ENCODE measurements around the gene FKBP1A. TPM values are rescaled to one million over a fixed set of nuclear protein-coding genes. Genes with fewer than 3 reads are reported as not detected.

Gene FKBP1A
- total and polyA plus RNA-seq, 10 of the 15 experiments (the other 5 are each of a cell fraction or from before 2014, with no cell fraction given), result 103 to 687 (median 254) TPM

DNA sequence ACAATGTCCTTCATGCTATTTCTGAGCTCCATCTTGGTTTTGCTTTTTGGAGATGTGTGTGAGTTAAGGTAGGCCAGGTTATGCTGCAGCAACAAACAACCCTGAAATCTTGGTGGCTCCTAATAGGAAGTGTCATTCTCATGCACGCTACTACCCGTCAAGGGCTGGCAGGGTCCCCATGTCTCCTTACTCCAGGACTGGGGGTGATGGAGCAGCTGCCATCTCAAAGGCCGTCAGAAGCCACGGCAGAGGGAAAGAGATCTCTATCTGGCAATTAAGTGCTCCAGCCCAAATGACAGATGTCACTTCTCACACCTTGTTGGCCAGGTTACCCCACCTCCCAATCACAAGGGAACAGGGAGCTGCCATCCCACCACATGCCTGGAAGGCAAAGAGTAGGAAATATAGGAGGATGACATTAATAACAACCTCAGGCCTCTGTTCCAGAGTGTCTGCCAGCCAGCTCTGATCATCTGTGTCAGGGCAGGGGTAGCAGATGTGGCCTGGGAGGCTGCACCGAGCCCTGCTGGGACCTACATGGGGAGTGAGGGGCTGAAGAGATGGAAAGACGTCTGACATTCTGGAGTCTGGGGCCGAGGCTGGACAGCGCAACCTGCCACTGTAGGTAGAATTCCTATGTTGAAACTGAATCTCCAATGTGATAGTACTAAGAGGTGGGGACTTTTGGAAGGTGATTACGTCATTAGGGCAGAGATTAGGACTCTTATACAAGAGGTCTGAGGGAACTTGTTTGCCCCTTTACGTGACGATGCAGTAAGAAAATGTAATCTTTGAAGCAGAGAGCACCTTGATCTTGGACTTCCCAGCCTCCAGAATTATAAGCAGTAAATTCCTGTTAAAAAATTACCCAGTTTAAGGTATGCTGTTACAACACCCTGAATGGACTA, 59.1 kb downstream of the FKBP1A start:
- RAD21 ChIA-PET (ENCODE audit: unreplicated experiment), result interaction anchor here (0.9 kb wide), 1 partner anchor 58 kb away, joined by 3 read pairs; no protein-coding TSS in a partner anchor
- TF ChIP-seq, protein P1, sequence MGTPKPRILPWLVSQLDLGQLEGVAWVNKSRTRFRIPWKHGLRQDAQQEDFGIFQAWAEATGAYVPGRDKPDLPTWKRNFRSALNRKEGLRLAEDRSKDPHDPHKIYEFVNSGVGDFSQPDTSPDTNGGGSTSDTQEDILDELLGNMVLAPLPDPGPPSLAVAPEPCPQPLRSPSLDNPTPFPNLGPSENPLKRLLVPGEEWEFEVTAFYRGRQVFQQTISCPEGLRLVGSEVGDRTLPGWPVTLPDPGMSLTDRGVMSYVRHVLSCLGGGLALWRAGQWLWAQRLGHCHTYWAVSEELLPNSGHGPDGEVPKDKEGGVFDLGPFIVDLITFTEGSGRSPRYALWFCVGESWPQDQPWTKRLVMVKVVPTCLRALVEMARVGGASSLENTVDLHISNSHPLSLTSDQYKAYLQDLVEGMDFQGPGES (IDR thresholded peaks at IDR 0.05), result no peak
- intact Hi-C loops (cut with micrococcal nuclease; ENCODE audit: unreplicated experiment), result no loop called here
- BruUV-seq (replicated peaks), result no TSS peak
- in situ Hi-C loops (cut with MboI), result no loop called here
- WGBS (ENCODE audit: insufficient coverage, insufficient replicate concordance, low lambda C conversion rate, missing lambda C conversion rate), result 95% methylated on average over 9 of the region's 11 CpGs
- CTCF ChIA-PET, result interaction anchor here (1.0 to 1.3 kb wide), 2 partner anchors 48 to 170 kb away, joined by 3 to 4 read pairs; no protein-coding TSS in a partner anchor
- POLR2A ChIA-PET, result interaction anchor here (0.9 kb wide), 1 partner anchor 43 kb away, joined by 3 read pairs; no protein-coding TSS in a partner anchor
- Histone ChIP-seq H3K9ac (ENCODE audit: control insufficient read depth, insufficient read depth, low read length) (no peak overlapping the region), H3K79me2 (ENCODE audit: control insufficient read depth, insufficient read depth, low read length) (peaks cover 18% of the 10 kb centered on the region), H3K4me1 (ENCODE audit: control insufficient read depth, insufficient read depth, low read length) (peaks cover 15% of the 10 kb centered on the region), H3K4me3 (no peak overlapping the region), H3K36me3 (ENCODE audit: control insufficient read depth in 2 of 2, insufficient read depth in 2 of 2, low read length in 1 of 2) (no peaks in the 10 kb centered on the region; a peak in 1 of 4 replicates), H4K20me1 (ENCODE audit: control insufficient read depth, insufficient read depth) (no peaks in the 10 kb centered on the region; the same call in 1 of the 2 replicates), H3K27ac (ENCODE audit: control insufficient read depth, insufficient read depth) (no peak overlapping the region), H3K9me3 (replicated peaks; ENCODE audit: control insufficient read depth, insufficient read depth, low read length) (no peaks in the 10 kb centered on the region), H3K4me2 (ENCODE audit: control insufficient read depth, insufficient read depth) (no peak overlapping the region), H3K27me3 (replicated peaks in 1 of 2; ENCODE audit: control insufficient read depth in 2 of 2, insufficient read depth in 2 of 2, low read length in 1 of 2) (no peaks in the 10 kb centered on the region), H2AFZ (ENCODE audit: control insufficient read depth, low read depth, low read length) (no peak overlapping the region)
- SMC1A ChIA-PET (ENCODE audit: uncharacterized antibody, unreplicated experiment), result no interaction called here
- no peak for ATAC-seq
- no peak for DNase-seq (ENCODE audit: low read depth, low spot score)
- no peak for FAIRE-seq

DNA sequence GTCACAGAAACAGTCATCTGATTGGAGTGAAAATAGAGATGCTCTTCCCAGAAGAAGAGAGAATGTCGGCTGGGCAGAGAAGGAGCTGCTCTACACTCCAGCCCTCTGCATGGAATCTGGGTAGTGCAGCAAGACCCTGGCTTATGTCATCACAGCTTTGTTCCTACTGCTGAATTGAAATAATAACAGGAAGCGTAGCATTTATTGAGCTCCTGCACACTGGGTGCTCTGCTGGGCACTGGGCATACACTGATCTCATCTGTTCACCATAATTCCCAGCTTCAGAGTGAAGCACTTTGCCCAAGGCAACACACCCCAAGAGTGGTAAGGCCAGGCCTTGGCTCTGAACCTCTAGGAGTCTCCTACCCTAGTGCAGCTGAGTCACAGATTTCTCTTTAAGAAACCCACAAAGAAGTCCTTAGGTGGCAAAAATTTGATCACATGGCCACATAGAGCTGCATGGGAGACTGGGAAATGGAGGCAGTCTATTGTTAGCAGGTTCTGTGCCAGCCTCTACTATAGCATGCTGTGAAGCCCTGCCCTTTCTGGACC, 60.0 kb downstream of the FKBP1A start:
- WGBS (ENCODE audit: insufficient coverage, insufficient replicate concordance, low lambda C conversion rate, missing lambda C conversion rate), result 100% methylated on average over 2 of the region's 2 CpGs
- ChIA-PET CTCF (interaction anchor here (0.9 to 1.3 kb wide), 3 partner anchors 12 to 171 kb away, joined by 3 to 4 read pairs (median 3); no protein-coding TSS in a partner anchor), POLR2A (interaction anchor here (0.6 to 0.9 kb wide), 2 partner anchors 43 to 60 kb away, joined by 3 to 4 read pairs; no protein-coding TSS in a partner anchor), SMC1A (ENCODE audit: uncharacterized antibody, unreplicated experiment) (interaction anchor here (0.8 to 0.9 kb wide), 3 partner anchors 57 to 1031 kb away, joined by 3 to 4 read pairs (median 3); no protein-coding TSS in a partner anchor), RAD21 (ENCODE audit: unreplicated experiment) (interaction anchor here (0.9 kb wide), 1 partner anchor 59 kb away, joined by 3 read pairs; no protein-coding TSS in a partner anchor)
- in situ Hi-C loops (cut with MboI), result no loop called here
- Histone ChIP-seq H3K9ac (ENCODE audit: control insufficient read depth, insufficient read depth, low read length) (no peak overlapping the region), H3K4me1 (ENCODE audit: control insufficient read depth, insufficient read depth, low read length) (peaks cover 24% of the 10 kb centered on the region), H3K36me3 (ENCODE audit: control insufficient read depth in 2 of 2, insufficient read depth in 2 of 2, low read length in 1 of 2) (no peaks in the 10 kb centered on the region; a peak in 1 of 4 replicates), H3K27ac (ENCODE audit: control insufficient read depth, insufficient read depth) (no peak overlapping the region), H2AFZ (ENCODE audit: control insufficient read depth, low read depth, low read length) (no peak overlapping the region), H3K4me2 (ENCODE audit: control insufficient read depth, insufficient read depth) (no peak overlapping the region), H3K4me3 (no peak overlapping the region), H3K9me3 (replicated peaks; ENCODE audit: control insufficient read depth, insufficient read depth, low read length) (no peaks in the 10 kb centered on the region), H3K27me3 (replicated peaks in 1 of 2; ENCODE audit: control insufficient read depth in 2 of 2, insufficient read depth in 2 of 2, low read length in 1 of 2) (no peaks in the 10 kb centered on the region), H4K20me1 (ENCODE audit: control insufficient read depth, insufficient read depth) (no peaks in the 10 kb centered on the region; the same call in 1 of the 2 replicates), H3K79me2 (ENCODE audit: control insufficient read depth, insufficient read depth, low read length) (peaks cover 27% of the 10 kb centered on the region)
- DNase-seq (ENCODE audit: low read depth, low spot score), result no peak
- no TSS peak for BruUV-seq (replicated peaks)
- FAIRE-seq, result no peak
- intact Hi-C loops (cut with micrococcal nuclease; ENCODE audit: unreplicated experiment), result no loop called here
- no peak for ATAC-seq
- TF ChIP-seq NFYA (IDR thresholded peaks at IDR 0.05; ENCODE audit: borderline replicate concordance, low read depth, low read length), result no peak
- no peak for TF ChIP-seq CBFB (IDR thresholded peaks at IDR 0.05; ENCODE audit: low read depth)
- TF ChIP-seq FOS (IDR thresholded peaks at IDR 0.05; ENCODE audit: borderline replicate concordance, extremely low read depth, insufficient read length), result no peak
- no peak for TF ChIP-seq EP300 (IDR thresholded peaks at IDR 0.05; ENCODE audit: borderline replicate concordance in 1 of 2, control insufficient read depth in 1 of 2, low read depth in 2 of 2, low read length in 2 of 2)
- TF ChIP-seq ZNF217 (IDR thresholded peaks at IDR 0.05), result no peak
- TF ChIP-seq, protein P2, sequence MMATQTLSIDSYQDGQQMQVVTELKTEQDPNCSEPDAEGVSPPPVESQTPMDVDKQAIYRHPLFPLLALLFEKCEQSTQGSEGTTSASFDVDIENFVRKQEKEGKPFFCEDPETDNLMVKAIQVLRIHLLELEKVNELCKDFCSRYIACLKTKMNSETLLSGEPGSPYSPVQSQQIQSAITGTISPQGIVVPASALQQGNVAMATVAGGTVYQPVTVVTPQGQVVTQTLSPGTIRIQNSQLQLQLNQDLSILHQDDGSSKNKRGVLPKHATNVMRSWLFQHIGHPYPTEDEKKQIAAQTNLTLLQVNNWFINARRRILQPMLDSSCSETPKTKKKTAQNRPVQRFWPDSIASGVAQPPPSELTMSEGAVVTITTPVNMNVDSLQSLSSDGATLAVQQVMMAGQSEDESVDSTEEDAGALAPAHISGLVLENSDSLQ (IDR thresholded peaks at IDR 0.05), result no peak
- TF ChIP-seq KDM1A (IDR thresholded peaks at IDR 0.05; ENCODE audit: borderline replicate concordance), result no peak
- TF ChIP-seq, protein P3, sequence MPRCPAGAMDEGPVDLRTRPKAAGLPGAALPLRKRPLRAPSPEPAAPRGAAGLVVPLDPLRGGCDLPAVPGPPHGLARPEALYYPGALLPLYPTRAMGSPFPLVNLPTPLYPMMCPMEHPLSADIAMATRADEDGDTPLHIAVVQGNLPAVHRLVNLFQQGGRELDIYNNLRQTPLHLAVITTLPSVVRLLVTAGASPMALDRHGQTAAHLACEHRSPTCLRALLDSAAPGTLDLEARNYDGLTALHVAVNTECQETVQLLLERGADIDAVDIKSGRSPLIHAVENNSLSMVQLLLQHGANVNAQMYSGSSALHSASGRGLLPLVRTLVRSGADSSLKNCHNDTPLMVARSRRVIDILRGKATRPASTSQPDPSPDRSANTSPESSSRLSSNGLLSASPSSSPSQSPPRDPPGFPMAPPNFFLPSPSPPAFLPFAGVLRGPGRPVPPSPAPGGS (IDR thresholded peaks at IDR 0.05; ENCODE audit: borderline replicate concordance, insufficient read depth, low read depth, low read length, poor library complexity, severe bottlenecking), result no peak
- no peak for TF ChIP-seq TCF12 (IDR thresholded peaks at IDR 0.05; ENCODE audit: low read depth, low read length)

Measured in GM12878 (cell line).